IPS DF 4.7 (cell line): ENCODE measurements around the gene IGF1.

ENCODE experiments used
- DNase-seq: peaks from one replicate; pipeline ENCODE4 v3.0.0-alpha.2; 2013; ENCODE audit warnings: low spot score; ENCODE audit errors: extremely low read depth

Gene IGF1

GRCh38 chr12:102497743-102498142 lies 17.4 kb upstream of the IGF1 start:
- DNase-seq, result no peak

GRCh38 chr12:102496591-102496990 lies 16.2 kb upstream of the IGF1 start:
- DNase-seq, result no peak

DNA sequence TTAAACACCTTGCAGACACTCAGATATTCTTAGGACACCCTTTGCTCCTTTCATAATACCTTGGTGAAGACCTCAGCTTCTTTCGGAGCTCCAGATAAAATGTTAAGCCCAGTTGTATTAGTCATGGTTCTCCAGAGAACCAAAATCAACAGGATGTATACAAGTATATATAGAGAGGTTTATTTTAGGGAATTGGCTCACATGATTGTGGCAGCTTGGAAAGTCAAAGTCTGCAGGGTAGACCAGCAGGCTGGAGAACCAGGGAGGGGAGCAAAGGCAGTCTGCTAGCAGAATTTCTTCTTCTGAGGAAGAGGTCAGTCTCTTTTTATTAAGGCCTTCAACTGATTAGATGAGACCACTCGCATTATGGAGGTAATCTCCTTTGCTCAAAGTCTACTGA lies 6.9 kb upstream of the IGF1 start:
- no peak for DNase-seq

- no peak for DNase-seq
Measured at GRCh38 chr12:102486153-102486552, 5.8 kb upstream of the IGF1 start.

- DNase-seq, result peak; percentile 22
Measured at GRCh38 chr12:102484428-102484958, 4.1 kb upstream of the IGF1 start.

GRCh38 chr12:102484017-102484416 lies 3.7 kb upstream of the IGF1 start:
- no peak for DNase-seq

DNA sequence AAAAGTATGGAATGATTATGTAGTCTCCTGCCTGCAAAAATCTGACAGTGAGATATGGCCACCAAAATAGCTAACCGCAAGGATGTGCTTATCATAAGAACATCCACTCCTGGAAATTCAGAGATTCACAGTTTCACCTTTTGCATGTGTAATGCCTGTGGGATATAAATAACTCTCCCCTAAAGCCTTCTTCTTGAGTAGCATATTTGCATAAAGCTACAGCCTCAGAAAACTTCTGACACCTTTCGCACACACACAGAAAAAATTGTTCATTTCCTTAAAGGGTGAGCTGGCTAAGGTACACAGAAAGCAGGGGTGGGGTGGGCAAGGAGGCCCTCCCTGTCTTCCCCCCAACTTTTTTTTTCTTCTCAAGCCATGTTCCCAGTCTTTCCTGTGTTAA lies 3.1 kb upstream of the IGF1 start:
- DNase-seq, result no peak

- no peak for DNase-seq
Measured at GRCh38 chr12:102481705-102482425, 1.5 kb upstream of the IGF1 start.

- DNase-seq, result no peak
Measured at GRCh38 chr12:102479939-102480338, 424 bp downstream of the IGF1 start.

GRCh38 chr12:102479099-102479885 lies 1.1 kb downstream of the IGF1 start:
- DNase-seq, result no peak

GRCh38 chr12:102478405-102479098 lies 1.8 kb downstream of the IGF1 start:
- peak; percentile 33 for DNase-seq

GRCh38 chr12:102475355-102475754 lies 5.0 kb downstream of the IGF1 start:
- no peak for DNase-seq

GRCh38 chr12:102474438-102475064 lies 5.8 kb downstream of the IGF1 start:
- no peak for DNase-seq

GRCh38 chr12:102472496-102472895 lies 7.9 kb downstream of the IGF1 start:
- no peak for DNase-seq

DNA sequence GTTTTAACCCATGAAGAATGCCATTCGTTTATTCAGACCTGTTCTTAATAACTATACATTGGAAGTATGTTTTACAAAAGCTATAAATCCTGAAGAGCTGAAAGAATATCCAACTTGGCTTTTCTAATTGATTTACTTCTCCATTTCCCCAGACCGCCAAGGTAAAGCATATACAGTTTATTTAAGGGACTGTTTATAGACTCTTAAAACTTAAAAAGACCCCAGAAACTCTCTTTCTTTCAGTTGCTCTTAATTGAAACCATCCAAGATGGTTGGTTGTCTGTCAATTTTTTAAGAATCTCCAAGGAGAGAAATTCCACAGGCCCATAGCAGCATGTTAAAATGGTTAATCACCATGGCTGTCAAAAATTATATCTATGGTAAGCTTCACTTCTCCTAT lies 8.8 kb downstream of the IGF1 start:
- no peak for DNase-seq

GRCh38 chr12:102470945-102471344 lies 9.4 kb downstream of the IGF1 start:
- DNase-seq, result no peak

DNA sequence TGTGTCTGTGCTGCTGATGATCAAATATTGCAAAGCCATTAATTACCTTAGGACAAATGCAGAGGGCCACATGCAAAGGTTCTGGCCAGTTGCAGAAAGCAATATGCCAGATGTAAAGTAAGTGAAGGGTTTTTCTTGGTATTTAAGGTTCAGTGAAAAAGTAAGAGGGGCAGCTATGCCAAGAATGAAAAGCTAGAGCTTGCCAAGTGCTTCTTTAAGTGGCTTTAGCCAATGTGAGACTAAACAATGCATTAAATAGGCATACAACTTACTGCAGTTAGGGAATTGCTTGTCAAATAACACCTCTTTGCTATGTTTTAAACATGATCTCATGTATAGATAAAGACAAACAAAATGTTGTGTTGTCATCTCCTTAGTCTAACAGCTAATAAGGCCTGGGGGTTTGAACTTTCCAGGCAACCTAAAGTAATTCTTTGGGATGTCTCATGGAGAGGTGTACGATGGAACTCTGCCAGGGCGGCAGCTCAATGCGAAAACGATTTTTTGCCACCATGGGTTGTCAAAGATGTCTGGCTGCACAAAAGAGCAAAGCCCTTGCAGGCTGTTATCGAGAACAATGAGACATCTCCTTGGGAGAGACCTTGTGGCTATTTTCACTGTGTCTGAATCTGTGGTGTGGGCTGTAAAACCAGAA lies 12.0 kb downstream of the IGF1 start:
- no peak for DNase-seq

DNA sequence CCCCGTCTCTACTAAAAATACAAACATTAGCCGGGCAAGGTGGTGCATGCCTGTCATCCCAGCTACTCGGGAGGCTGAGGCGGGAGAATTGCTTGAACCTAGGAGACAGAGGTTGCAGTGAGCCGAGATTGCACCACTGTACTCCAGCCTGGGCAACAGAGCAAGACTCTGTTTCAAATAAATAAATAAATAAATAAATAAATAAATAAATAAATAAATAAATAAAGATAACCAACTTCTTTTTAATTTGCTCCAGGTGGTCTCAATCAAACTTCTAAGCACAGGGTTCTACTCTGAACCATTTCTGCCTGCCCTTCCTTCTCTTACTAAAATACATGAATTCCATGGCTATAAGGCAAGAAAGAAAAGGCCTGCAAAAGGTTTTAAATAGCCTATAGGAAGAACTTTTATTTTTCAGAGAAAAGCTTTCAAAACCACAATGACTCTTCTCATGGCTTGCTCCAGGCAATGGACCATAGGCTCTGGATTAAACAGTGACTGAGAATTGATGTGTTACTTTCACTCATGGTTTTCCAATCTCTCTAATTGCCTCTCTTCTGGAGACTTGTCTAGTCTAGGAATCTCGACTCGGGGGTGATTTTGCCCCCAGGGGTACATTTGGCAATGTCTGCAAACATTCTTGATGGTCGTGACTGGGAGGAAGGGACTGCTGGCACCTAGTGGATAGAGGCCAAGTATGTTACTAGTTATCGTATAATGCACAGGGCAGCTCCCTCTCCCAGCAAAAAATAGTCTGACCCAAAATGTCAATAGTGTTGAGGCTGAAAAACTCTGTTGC lies 14.4 kb downstream of the IGF1 start:
- DNase-seq, result no peak

GRCh38 chr12:102463659-102464249 lies 16.6 kb downstream of the IGF1 start:
- no peak for DNase-seq
